Brain microvascular endothelial cell (primary cell): Measurements from ENCODE around the gene PRMT7.
A peak's percentile ranks its signal among the peaks of the same experiment; 100 is the strongest.

Source experiments
- DNase-seq: peaks from one replicate; pipeline ENCODE4 v3.0.0-alpha.2; 2020
- H3K27ac ChIP-seq: fragments of 250-450 bp; sonication (Bioruptor Pico); 2 replicates; pipeline ENCODE4 v1.5.1; 2020; ENCODE audit warnings: mild to moderate bottlenecking, moderate library complexity
- H3K27me3 ChIP-seq: fragments of 250-450 bp; sonication (Bioruptor Pico); replicated peaks from 2 replicates; pipeline ENCODE4 v1.5.1; 2020; ENCODE audit warnings: mild to moderate bottlenecking
- H3K36me3 ChIP-seq: fragments of 250-450 bp; sonication (Bioruptor Pico); replicated peaks from 2 replicates; pipeline ENCODE4 v1.5.1; 2020; ENCODE audit warnings: mild to moderate bottlenecking
- H3K4me3 ChIP-seq: 2 replicates; pipeline ENCODE4 v1.5.1; 2011; ENCODE audit warnings: low read depth, mild to moderate bottlenecking, control low read depth, low read length, moderate library complexity
- CTCF ChIP-seq: IDR thresholded peaks from 2 replicates; pipeline ENCODE4 v1.5.1; 2011; ENCODE audit warnings: low read depth, mild to moderate bottlenecking, moderate library complexity, low read length, control low read depth, inconsistent platforms; ENCODE audit errors: missing control alignments
- in situ Hi-C: cut with HindIII; loops from 2 replicates; pipeline ENCODE4 v1.10.0; 2017; ENCODE audit warnings: low sequenced_read_pairs, low pct_ligation_motif_present

PRMT7 gene

DNA sequence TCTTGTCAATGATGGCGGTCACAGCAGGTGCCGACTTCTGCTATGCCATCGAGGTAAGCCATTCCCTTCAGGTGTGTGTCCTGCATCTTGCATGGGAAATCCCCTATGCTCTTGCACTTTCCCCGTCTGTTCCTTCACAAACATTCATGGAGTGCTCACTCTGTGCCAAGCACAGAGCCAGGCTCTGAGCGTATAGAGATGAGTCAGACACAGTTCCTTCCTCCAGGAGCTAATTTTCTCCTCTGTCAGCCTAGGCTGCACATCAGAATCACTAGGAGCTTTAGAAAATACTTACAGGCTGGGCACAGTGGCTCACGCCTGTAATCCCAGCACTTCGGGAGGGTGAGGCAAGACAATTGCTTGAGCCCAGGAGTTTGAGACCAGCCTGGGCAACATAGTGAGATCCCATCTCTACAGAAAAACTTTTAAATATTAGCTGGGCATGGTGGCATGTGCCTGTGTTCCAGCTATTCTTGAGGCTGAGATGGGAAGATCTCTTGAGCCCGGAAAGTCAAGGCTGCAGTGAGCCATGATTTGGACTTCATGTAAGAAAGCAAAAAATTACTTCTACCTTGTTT is 14.1 kb downstream of the PRMT7 start:
- in situ Hi-C loops: no loop called here
- no peak for TF ChIP-seq CTCF
- DNase-seq: no peak
- H3K36me3 ChIP-seq: peaks cover 6% of the 10 kb centered on the region
- no peak overlapping the region for H3K27ac ChIP-seq
- no peak overlapping the region for H3K4me3 ChIP-seq
- no peaks in the 10 kb centered on the region for H3K27me3 ChIP-seq

DNA sequence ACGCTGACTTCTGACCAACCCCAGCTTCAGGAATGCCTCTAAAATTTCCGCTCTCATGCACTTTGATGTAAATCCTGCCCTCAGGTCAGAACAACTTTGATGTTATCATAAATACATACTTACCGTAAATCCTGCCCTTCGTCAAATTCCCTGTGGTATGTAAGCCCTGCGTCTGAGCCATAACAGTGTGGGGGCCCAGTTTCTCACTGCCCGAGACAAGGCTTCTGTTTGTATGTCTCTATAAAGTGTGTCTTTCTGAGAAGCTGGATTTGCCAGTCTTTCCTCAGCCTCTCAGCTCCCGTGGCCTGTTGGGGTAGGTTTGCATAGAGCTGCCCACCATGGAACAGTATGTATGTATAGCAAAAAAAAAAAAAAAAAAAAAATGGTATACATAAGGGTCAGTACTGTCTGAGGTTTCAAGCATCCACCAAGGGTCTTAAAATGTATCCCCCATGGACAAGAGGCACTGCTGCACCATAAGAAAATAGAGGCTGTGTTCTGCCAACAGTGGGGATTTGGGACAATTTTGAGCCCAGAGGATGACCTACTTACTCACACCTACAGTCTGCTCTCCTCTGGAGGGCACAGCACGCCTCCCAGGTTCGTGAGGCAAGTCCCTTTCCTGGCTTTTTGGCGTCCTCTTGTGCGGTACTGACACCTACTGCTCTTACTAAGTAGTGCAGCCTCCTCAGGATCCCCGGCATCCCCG is 17.5 kb downstream of the PRMT7 start:
- in situ Hi-C loops: no loop called here
- DNase-seq: peak; percentile 77
- peaks cover 6% of the 10 kb centered on the region for H3K36me3 ChIP-seq
- H3K27me3 ChIP-seq: no peaks in the 10 kb centered on the region
- no peak overlapping the region for H3K27ac ChIP-seq
- peak; percentile 94 for TF ChIP-seq CTCF
- no peak overlapping the region for H3K4me3 ChIP-seq

DNA sequence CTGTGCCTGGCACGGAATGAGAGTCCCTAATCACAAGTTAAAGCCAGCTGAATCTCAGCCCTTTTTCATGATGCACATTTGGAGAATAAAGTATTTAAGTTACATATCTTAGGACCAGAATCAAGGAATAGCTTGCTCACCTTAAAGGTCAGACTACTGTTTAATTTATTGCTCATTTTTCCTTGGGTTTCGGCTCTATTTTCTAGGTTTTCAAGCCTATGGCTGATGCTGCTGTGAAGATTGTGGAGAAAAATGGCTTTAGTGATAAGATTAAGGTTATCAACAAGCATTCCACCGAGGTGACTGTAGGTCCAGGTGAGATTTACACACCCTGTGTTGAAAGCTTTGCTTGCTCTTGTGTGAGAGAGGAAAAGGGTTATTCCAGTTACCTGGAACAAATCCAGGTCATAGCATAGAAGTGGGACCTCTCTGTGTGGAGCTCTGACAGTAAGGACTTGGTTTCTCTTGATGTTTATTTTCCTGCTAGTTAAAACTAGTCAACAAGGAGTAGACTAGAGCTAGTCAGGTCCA is 18.1 kb downstream of the PRMT7 start:
- in situ Hi-C loops: no loop called here
- Histone ChIP-seq H3K27me3 (no peaks in the 10 kb centered on the region), H3K4me3 (no peak overlapping the region), H3K27ac (no peak overlapping the region), H3K36me3 (peaks cover 6% of the 10 kb centered on the region)
- no peak for DNase-seq
- no peak for TF ChIP-seq CTCF

- DNase-seq: peak; percentile 32
- in situ Hi-C loops: no loop called here
- H3K27me3 ChIP-seq: no peaks in the 10 kb centered on the region
- H3K4me3 ChIP-seq: no peak overlapping the region
- H3K36me3 ChIP-seq: no peaks in the 10 kb centered on the region
- TF ChIP-seq CTCF: no peak
- H3K27ac ChIP-seq: peak overlapping the region; percentile 79
Measured at GRCh38 chr16:68331879-68332410, 21.1 kb downstream of the PRMT7 start.

DNA sequence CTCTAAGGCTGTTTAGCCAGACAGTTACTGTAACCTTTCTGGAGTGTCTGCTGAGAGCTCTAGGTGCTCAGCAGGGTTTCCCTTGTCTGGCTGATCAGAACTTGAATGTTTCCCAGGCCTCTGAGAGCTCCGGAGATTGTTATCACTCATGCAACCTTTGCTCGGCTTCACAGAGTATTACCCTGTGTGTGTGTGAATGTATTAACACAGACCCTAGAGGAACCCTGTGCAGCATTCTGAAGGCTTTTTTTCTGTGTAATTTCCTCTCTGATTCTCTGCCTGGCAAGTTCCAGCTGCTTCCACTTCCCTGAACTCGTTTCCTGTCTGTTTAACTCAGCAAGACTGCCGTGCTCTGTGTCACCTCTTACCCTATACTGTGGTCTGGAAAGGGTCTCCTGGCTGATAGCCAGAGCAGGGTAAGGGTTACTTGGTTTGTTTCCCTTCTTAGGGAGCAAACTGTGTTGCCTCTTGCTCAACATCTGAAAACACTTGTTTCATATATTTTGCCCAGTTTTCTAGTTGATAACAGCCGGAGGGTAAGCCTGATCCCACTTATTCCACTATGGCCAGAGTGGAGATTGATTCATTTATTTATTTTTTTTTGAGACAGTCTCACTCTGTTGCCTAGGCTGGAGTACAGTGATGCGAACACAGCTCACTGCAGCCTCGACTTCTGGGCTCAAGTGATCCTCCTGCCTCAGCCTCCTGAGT is 21.7 kb downstream of the PRMT7 start:
- peak; percentile 69 for DNase-seq
- no peak for TF ChIP-seq CTCF
- peaks cover 3% of the 10 kb centered on the region for H3K36me3 ChIP-seq
- H3K27me3 ChIP-seq: no peaks in the 10 kb centered on the region
- in situ Hi-C loops: no loop called here
- H3K4me3 ChIP-seq: no peak overlapping the region
- peak overlapping the region; percentile 79 for H3K27ac ChIP-seq
